IPS-11a (cell line): Measurements from ENCODE around the gene HECTD4.
"Not testable (repeated sequence)": the region's sequence is repeated elsewhere in the genome, so short reads cannot be mapped to it uniquely, and the experiment has no call there.

Experiments used
- H3K4me3 ChIP-seq: one replicate; pipeline ENCODE4 v1.5.1; 2013; ENCODE audit warnings: low read depth, low read length, control low read depth

The HECTD4 gene

DNA sequence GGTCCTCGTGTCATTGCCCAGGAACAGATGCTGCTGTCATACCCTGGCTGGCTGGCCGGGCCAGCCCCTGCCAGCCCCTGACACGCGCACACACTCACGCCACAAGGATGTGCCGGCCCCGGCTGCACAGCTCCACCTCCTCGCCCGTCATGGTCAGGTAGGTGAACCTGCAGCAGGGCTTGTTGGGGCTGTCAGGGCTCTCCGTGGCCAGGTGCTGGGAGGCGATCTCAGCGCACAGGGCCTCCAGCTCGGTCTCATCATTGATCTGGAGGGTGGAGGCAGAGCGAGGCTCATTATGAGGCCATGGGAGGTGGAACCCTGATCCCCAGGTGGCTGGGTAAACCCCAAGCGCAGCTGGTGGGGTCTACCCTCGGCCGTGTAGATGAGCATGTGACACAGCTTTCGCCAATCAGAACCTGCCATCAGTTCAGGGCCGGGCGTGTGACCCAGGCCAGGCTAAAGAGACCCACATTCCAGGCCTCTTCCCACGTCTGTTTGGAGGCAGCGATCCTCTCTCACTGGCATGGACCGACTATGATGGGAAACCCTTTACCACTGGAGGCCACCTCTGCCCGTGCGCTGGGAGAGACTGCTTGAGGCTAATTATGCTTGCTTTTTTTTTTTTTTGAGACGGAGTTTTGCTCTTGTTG lies 218.1 kb downstream of the HECTD4 start:
- no peak overlapping the region for H3K4me3 ChIP-seq

DNA sequence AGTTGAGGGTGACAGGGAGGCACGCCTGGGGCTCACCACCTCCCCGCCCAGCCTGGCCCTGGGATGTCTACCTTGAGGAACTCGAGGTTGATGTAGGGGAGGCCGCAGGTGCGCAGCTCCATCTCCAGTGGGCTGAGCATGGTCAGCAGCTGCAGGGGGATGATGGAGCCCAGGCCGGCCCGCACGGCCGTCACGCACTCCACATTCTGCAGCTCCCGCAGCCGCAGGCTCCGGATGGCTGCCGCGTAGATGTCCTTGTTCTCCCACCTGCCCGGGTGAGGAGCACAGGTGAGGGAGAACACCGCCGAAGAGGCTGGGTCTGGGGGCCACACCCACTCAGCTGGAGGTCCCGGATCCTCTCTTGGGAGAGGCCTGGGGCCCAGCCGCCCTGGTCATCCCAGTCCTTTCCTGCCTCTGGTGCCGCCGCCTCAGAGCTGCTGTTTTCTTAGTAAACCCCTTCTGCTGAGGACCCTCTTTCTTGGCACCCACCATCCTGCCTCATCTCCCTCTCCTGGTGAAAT lies 218.7 kb downstream of the HECTD4 start:
- H3K4me3 ChIP-seq, result no peak overlapping the region

GRCh38 chr12:112163056-112163455 lies 219.2 kb downstream of the HECTD4 start:
- H3K4me3 ChIP-seq, result no peak overlapping the region

- no peak overlapping the region for H3K4me3 ChIP-seq
Observed at GRCh38 chr12:112162241-112162790, 219.9 kb downstream of the HECTD4 start.

GRCh38 chr12:112161711-112162110 lies 220.5 kb downstream of the HECTD4 start:
- no peak overlapping the region for H3K4me3 ChIP-seq

- H3K4me3 ChIP-seq, result no peak overlapping the region
Observed at GRCh38 chr12:112160611-112161010, 221.6 kb downstream of the HECTD4 start.

DNA sequence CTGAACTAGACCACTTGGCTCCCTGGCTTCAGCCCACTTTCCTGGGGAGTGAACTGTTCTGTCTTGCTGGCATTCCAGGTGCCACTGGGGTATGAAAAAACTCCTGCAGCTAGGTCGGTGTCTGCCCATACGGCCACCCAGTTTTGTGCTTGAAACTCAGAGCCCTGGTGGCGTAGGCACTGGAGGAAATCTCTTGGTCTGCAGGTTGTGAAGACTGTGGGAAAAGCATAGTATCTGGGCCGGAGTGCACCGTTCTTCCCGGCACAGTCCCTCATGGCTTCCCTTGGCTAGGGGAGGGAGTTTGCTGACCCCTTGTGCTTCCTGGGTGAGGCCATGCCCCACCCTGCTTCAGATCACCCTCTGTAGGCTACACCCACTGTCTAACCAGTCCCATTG lies 223.1 kb downstream of the HECTD4 start:
- no peak overlapping the region for H3K4me3 ChIP-seq

- not testable (repeated sequence) for H3K4me3 ChIP-seq
Observed at GRCh38 chr12:112158461-112159145, 223.6 kb downstream of the HECTD4 start.

DNA sequence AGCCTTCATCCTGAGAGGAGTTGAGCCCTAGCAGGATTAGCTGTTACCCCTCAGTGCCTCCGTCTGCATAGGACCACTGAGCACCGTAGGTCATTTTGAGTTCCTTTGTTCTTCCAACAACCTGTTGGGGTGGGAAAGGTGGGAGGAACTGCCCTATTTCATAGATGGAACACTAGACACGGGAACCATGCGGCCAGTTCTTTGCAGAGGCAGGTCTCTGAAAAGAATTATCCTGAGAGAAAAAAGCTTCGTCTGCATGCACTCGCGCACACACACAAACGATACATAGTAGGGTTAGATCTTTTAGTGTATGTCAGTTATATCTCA lies 228.4 kb downstream of the HECTD4 start:
- H3K4me3 ChIP-seq, result no peak overlapping the region

- no peak overlapping the region for H3K4me3 ChIP-seq
Observed at GRCh38 chr12:112153181-112153892, 228.9 kb downstream of the HECTD4 start.

- H3K4me3 ChIP-seq, result no peak overlapping the region
Observed at GRCh38 chr12:112151766-112152541, 230.3 kb downstream of the HECTD4 start.

DNA sequence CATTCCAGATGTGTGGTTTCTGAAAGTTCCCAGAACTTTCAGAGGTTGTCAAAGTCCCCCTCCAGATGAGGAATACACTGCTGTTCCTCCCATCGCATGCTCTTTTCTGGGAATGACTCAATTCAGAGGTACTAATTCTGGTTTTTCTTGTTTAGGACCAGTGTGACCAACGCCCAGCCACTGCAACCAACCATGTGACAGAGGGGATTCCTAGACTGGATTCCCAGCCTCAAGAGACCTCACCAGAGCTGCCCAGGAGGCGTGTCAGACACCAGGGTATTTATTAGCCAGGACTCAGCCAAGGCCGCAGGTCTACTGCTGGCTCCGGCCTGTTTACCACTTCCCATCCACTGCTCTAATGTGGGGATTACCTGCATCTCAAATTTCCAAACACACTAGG lies 232.6 kb downstream of the HECTD4 start:
- no peak overlapping the region for H3K4me3 ChIP-seq

- no peak overlapping the region for H3K4me3 ChIP-seq
Observed at GRCh38 chr12:112148031-112148513, 234.2 kb downstream of the HECTD4 start.

- no peak overlapping the region for H3K4me3 ChIP-seq
Observed at GRCh38 chr12:112146123-112146522, 236.1 kb downstream of the HECTD4 start.

DNA sequence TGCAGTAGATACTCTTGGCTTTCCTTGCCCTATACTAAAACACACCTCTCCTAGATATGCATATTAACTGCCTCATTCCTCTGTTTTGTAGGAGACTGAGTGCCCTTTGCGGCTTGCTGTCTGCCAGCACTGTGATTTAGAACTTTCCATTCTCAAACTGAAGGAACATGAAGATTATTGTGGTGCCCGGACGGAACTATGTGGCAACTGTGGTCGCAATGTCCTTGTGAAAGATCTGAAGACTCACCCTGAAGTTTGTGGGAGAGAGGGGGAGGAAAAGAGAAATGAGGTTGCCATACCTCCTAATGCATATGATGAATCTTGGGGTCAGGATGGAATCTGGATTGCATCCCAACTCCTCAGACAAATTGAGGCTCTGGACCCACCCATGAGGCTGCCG lies 241.5 kb downstream of the HECTD4 start:
- no peak overlapping the region for H3K4me3 ChIP-seq

- H3K4me3 ChIP-seq, result no peak overlapping the region
Observed at GRCh38 chr12:112134731-112135130, 247.5 kb downstream of the HECTD4 start.

DNA sequence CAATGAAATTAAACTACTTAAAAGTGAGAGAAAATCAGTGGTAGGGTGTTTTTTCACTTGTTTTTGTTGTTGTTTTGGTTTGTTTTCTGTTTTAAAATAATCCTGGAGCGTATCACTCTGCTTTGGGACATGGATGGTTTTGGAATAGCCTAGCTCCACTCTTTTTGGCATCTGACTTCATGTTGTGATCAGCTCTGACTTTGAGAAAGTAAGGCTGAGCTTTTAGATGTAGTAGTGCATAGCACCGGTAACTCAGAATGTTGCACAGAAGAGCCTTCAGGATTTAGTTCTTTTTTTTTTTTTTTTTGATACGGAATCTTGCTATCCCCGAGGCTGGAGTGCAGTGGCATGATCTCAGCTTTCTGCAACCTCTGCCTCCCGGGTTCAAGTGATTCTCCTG lies 248.8 kb downstream of the HECTD4 start:
- no peak overlapping the region for H3K4me3 ChIP-seq

GRCh38 chr12:112131686-112132085 lies 250.5 kb downstream of the HECTD4 start:
- H3K4me3 ChIP-seq, result no peak overlapping the region

- H3K4me3 ChIP-seq, result no peak overlapping the region
Observed at GRCh38 chr12:112130441-112130998, 251.7 kb downstream of the HECTD4 start.

DNA sequence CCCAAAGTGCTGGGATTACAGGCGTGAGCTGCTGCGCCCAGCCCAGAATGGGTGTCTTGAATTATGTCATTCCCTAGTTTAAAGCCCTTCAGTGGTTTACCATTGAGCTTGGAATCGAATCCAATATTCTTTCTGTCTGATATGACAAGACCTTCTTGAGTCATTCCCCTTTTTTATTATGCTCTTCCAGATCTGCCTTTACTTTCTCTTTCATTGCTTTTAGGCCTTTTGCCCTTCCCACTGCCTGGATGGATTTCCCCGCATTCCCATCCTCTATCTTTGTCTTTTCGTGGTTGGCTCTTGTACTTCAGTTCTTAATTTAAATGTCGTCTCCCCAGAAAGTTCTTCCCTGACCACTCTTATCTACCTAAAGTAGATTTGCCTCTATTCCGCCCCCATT lies 255.3 kb downstream of the HECTD4 start:
- no peak overlapping the region for H3K4me3 ChIP-seq
